Stimulated activated CD4-positive, alpha-beta T cell treated with anti-CD3 and anti-CD28 coated beads, Interleukin-2, amount 100 ng/mL, for 48 hours (primary cell): ENCODE measurements around the gene APOA4.

Experiments used
- DNase-seq, 2 donors: peaks; one replicate each; pipeline ENCODE4 v3.0.0-alpha.2; 2020

Gene APOA4

DNA sequence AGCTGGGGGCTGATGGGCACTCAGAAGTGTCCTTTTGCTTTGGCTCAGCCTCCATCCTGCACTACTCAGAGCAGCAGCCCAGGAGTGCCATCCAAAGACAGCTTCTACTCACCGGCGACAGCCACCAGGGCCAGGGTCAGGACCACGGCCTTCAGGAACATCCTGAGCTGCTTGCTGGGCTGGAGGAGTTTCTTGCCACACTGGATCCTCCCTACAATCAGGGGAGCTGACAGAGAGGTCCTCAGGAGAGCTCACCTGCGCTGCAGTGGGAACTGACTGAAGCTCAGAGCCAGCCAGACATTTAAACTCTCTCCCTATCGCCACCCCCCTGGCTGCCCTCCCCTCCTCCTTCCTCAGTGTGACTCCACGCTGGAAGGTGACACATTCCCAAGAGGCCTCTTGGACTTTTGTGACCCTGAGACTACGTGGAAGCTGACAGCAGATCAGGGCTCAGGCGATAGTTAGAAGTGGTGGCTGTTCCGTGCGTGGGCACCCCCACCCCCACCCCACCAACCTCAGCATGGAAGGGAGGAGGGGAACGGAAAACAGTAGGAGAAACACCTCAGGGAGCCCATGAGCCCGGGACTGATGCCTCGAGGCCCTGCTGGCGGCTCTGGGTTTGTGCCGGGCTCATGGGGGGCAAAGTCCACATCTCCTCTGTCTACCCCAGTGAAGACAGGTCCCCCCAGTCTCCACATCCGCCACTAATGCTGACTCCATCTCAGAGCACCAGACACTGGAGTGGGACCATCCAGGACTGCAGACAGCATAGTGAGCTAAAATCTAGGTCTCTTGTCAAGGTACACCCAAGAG is at the start of gene APOA4:
Gene APOA4 (minus strand): TSS at position 274 of the 813 bp plus-strand sequence. CDS start 113 bp downstream, at position 161.
- DNase-seq, result no peak

DNA sequence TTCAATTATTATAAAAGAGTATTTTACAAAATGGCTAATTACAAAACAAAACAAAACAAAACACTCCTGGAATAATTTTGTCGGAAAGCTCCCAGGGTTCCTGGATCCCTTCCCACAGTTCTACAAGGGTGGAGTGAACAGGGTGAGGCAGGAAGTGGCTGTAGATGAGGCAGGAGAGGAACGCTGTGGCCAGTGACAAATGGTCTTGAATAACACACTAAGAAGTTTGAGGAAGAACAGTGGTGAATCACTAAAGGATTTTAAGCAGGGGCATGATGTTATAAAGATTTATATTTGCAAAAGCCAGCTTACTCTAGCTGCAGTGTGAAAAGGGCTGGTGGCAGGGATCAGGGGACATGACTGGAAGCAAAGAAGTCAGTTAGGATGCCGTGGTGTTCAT is 48.1 kb upstream of the APOA4 start:
- no peak for DNase-seq

DNA sequence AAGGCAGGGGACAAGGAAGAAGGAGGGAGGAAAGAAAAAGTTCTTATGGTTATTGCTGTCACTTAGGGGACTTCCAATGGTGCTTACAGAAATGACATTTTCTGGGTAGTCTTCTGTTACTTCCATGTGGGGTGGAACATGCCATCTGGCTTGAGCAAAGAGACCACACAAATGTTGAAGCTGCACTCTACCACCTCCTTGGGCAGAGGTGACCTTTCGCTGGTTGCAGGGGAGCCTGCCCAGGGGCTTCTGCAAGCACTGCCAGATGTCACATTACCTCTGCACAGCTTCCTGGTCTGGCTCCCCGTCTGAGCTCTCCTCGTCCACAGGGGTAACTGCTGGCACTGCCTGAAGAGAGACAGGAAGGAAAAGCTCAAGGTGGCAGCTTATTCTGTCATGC is 47.0 kb upstream of the APOA4 start:
- no peak for DNase-seq

DNA sequence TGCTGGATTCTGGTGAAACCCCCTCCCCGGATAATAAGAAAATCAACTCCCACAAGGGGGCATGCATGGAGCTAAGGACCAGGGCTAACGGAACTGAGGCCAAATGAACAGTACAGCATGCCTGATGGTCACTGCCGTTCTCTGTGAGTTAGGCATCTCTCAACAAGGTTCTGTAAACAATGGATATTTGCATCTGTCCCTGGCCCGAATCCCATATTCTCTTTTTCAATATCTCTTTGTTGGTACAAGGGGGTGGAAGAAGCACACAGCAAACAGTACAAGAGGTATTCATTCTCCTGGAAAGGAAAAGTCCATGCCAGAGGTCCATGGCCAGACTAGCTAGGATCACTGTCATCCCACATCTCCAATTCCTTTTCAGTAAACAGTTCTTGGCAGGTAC is 46.5 kb upstream of the APOA4 start:
- no peak for DNase-seq

DNA sequence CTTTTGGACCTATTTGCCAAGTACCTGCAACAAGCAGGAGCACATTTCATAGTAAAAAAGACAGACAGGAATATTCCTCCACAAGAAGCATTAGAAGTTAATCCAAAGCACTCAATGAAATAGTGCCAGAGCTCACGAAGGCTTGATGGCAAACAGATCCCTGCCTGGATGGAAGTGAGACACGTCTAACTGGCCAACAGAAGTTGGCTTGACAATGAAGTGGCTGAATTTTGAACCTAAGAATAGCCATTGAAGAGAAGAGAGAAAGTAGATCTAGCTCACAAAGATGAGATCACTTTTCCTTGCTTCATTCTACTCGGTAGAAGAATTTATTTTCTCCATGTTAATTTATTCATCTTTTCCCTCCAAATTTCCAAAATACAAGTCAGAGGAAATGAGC is 45.0 kb upstream of the APOA4 start:
- no peak for DNase-seq

DNA sequence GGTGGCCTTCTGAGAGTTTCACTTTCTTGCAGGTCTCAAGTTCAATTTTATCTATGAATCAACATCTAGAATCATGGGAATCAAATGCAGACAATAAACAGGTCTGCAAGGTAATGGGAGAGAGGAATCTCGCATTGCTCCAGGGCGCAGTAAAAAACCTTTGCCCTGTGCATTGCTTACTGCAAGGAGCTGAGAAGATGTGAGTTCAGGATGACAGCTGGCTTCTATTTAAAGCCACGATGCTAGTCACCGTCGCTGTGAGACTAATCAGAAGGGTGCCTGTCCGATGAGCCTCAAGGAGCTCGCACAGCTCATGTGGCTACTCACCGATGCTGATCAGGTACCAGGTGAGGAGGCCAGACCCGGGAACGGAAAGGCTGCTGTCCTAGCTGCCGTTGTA is 44.5 kb upstream of the APOA4 start:
- DNase-seq, result no peak

DNA sequence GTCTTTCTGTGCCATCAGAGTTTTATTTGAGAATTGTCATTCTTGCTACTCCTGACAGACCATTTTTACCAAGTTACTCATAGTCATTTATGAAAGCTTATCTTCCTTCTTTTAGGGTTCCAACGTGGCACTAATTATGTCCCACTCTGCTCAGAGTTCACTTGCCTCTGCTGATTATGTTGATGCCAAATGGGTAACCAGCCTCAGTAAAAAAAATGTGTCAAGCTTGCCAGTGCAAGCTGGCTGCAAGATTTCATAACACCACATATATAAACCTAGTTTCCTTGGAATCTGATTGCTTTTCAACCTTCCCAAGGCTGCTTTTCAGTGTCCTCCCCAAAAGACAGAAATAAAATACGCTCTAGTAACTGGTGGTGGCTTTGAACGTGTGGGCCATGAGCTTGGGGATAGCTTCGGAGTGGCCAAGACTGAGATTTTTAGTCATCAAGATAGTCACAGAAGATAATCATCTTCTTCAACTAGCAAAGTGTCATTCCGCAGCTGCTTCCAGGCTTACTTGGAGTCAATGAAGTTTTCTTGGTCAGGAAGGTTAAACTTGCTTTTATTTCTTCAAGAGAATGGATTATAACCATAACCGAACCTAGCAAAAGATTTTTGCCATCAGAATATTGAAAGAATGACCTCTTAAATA is 43.8 kb upstream of the APOA4 start:
- DNase-seq, result no peak

DNA sequence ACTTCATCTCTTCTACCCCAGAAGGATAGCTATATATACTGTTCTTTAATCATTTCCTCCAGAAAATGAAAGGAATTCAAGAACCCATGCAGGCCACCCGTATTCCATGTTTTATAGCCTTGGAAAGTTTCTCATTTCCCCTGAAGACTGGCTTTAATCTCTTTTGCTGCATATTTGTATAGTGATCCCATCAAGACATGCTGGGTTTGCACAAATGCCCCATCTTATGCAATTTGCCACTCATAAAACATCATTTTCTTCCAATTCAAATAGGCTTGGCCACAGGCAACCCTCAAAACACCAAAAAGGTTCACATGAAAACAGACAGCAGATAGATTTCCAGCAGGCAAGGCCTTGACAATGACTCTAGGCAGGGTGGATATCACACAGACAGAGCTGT is 42.6 kb upstream of the APOA4 start:
- no peak for DNase-seq

DNA sequence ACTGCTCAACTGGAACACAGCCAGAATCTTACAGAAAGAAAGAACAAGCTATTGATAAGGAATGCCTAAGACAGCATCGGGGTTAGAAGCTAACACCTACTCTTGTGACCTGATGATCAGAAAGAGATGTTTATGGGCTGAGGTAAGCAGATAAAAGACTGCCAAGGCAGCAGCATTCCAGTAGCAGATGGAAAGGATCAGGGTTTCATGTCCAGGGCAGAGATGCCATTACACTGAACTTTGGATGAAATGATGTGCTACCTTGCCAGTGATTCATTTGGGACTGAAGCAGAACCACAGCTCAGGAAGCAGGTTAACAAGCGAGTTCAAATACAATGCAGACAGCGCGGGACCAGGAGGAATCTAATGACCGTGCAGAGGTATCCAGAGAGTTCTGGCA is 41.4 kb upstream of the APOA4 start:
- no peak for DNase-seq

DNA sequence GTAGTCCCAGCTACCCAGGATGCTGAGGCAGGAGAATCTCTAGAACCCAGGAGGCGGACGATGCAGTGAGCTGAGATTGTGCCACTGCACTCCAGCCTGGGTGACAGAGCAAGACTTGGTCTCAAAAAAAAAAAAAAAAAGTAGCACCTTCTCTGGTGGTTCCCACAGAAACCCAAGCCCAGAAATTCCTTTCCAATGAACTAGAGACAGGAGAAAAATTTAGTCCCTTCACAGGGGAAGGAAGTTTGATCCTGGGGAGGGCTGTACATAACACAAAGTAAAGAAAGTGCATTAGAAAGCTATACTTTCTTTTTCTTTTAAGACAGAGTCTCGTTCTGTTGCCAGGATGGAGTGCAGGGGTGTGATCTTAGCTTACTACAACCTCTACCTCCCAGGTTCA is 39.8 kb upstream of the APOA4 start:
- no peak for DNase-seq

DNA sequence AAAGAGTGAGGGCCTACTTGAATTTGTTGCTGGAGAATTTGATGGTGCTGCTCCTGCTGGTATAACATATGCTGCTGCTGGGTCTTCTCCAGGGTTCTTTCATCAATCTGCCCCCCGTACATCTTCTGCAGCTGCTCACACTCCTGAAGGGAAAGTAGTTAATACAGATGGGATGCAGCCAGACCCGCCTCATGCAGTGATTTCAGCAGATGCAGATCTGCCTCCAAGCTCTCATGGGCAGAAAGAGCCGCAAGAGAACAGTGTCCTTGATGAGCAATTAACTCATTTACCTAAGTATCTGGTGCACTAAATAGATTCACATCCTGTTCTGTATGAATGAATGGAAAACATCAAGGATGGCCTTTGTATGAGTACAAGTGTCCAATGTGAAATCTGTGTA is 39.1 kb upstream of the APOA4 start:
- no peak for DNase-seq

DNA sequence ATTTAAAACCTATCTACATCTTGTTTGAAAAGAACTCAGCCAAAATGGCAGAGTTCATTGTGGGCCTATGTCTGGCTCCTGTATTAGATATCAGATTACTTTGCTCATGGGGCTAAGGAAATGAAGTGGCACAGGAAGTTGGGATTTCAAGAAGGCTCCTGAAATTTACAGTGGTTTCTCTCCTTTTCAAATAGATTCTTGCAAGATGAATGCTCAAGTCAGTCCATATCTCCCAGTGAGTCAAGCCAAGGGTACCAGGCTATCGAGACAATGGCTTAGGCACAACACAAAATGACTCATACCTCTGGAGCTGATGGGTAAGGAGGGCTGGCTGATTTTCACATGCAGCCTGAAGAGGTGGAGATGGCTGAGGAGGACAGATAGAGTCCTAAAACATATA is 38.4 kb upstream of the APOA4 start:
- no peak for DNase-seq

DNA sequence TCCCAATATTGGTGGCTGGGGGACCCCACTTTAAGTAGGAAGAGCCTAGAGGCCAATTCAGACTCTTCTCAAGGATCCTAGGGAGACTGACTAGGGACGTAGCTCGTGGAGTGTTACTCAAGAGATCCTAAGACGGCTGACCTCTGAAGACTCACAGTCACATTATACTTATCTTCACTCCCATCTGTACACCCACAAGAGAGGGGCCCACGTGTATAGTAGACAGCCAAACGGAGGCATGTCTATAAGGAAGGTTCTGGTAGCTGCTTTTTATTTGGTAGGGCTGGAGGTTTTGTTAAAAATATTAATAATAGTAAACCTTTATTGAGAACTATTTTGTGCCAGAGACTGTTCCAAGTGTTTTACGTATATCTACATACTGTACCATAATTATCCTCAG is 37.2 kb upstream of the APOA4 start:
- no peak for DNase-seq

DNA sequence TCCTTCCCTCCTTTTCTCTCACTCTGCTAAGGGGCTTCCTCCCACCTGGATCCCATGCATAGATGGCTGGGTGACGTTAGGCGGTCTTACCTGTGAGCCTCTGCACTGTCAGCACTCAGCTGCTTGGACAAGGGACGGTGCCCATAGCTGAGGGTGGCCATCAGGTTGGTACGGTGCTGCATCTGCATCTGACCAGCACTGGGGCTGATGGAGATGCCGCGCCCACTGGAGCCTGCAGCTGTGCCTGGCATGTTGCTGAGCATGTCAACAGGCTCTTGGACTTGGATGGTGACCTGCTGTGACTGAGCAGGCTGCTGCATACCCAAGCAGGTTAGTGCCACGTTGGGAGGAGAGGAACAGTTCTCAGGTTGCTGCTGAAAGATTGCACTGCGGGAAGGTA is 36.1 kb upstream of the APOA4 start:
- no peak for DNase-seq

DNA sequence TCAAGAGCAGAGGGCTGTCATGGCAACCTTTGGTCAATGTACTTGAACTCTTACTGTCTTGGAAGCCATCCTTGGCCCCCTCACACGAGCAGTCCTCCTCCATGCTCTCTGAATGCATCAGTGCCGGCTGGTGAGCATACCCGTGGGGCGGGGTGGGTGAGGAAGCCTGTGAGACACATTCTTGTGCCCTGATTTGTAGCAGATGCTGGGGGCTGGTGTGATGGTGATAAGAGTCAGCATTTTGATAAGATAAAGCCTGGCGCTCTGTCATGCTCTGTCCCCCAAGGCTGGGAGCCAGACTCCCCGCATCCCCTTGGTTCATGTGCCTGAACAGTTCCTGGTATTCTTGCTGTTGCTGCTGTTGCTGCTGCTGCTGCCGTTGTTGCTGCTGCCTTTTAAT is 34.8 kb upstream of the APOA4 start:
- no peak for DNase-seq

DNA sequence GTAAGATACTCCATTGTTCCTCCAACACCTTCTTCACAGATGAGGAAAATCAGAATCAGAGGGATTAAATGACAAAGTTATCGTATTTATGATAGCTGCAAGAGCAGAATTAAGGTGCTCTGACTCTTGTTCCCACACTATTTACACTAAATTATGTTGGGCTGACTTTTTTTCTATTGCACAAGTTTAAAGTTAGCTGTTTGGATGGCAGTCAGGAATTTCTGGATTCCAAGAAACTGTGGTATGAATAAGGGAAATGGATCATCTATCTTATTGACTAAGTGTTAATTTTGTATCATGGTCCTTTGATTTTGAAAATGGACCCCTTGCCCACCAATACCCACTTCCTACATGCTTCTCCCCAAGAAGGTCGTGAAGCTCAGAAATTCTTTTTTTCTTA is 34.2 kb upstream of the APOA4 start:
- no peak for DNase-seq

DNA sequence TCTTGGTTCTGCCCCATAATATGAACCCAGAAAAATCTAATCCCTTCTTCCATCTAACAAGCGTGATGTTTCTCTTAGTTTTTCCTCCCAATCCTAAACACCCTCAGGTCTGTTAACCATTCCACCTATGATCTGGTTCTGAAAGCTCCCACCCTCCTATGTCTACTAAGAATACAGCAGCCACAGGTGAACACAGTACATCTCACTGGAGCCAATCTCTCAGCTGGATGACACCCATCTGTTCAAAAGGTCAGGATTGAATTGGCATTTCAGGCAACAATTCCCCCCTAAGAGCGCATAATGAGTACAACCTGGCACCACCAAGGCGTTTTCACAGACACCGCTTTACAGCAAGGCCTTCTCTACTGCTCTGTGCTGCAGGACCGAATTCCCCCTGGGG is 33.3 kb upstream of the APOA4 start:
- no peak for DNase-seq

DNA sequence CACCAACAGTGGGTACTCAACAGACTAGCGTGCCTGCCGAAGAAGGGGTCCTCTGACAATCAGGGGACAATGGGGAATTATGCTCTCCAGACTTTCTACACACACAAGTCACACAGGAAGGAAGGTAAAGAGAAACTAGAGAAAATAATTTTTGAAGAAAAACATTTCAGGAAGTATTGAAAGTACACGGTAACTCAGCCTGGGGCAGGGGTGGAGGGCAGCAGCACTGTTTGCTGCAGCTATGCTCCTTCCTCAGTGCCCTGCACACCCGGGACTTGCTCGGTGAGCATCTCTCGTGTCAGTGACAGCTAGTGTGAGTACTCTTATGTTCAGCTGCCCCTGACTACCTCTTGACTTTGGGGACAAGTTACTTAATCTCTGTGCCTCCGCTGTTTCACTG is 32.3 kb upstream of the APOA4 start:
- no peak for DNase-seq

DNA sequence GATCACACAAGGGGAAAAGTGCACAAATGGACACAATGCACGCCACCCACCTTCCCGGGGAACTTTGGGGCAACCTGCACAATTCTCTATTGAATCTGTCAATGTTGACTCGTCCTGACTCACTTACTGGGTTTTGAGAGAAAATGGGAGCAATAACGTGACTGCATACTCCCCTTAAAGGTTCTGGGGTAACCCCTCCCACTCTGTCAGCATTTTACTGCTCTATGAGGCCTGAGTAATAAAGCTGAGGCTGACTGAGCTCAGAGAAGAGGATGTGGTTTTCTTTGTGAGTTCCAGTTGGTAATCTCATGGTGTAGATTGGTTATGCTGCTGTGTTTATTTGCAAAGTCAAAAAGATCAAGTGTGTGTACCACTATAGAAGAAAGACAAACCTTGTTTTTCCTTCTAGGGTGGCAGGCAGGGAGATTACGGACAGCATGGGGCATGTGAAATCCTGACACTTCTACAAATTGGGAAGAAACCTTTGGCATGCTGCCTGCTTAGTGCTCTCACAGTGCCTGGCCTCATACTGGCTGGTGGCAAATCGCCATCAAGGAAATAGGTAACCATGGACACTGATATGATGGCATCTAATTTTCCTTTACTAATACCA is 30.5 kb upstream of the APOA4 start:
- DNase-seq, result peak; percentile 31 to 45

DNA sequence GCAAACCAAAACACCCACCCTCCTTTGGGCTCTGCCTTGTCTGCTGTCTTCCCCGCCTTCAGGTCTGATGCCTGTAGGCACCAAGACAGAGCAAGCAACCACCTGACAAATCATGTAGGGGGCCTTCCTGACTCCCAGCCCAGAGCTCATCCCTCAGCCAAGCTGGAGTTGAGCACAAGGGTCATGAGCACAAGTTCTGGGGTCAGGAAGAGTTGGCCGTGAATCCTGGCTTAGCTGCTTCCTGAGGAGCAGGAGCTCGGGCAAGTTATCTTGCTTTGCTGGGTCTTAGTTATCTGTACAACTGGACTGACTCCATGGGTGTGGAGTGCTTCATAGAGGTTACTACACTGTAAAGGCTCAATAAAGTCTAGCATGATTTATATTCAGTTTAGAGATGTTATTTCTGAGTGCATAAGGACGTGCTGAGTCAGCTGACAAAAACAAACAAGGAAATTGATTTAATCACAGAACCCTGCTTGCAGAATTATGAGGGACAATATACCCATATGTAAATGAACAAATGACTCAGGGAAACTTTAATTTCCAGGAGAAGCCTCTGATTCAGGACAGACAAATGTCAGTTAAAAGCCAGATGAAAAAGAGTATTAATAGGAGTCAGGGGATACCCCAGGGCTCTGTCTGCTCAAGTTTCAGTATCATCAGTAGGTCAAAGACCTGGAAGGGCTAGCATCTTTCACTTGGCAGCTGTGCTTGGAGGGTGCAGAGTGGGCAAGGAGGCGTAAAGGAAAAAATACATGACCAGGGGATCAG is 29.3 kb upstream of the APOA4 start:
- DNase-seq, result no peak

DNA sequence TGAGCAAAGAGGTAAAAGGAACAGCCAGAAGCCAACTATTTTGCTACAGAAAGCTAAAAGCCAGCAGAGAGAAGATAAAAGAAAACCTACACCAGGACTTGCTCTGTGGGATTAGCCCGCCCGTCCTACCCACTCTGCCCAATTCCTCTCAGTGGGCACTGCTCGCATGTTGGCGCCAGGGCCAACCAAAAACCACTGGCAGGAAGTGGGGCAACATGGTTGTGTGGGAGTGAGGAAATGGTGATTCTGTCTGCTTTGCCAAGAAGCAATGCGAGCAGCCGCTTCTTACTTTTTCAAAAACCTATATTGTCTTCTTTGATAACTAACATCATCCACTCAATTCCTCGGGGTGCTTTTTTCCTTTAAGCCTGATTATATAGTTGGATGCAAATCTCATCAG is 28.5 kb upstream of the APOA4 start:
- DNase-seq, result peak in 1 of 2 donors; percentile 43

DNA sequence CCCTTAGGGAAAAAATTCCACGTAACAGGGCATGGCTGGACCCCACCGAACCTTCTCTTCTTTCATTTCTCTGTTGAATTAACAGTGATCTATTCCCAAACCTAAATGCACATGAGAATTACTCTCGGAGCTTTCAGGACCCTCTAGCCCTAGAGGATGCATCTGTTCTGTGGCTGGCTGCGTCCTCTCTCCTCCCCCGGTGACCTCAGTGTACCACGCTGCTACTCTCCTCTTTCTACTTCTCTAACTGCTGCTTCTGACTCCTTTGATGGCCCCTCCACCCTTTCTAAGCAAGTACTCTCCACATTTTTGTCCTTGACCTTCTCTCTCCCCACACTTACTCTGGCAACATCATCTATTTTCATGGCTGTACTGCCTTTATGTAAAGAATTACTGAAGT is 26.4 kb upstream of the APOA4 start:
- no peak for DNase-seq

DNA sequence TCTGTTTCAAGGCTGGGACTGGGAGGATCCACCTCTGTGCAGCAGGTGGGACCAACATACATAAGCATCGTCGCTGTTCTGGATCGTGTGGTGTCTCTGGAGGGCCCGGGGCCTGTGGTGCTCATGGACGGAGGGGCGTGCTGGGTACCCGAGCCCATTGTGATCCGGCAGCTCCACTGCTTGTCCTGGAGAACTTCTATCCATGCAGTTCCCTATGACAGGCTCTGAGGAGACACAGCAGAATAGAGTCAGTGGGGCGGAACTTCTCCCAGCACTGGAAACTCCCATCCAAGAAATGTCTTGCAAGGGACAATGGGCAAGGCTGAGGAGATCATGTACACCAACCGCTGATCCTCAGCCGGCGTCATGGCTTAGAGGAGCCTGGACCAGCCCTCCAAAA is 26.0 kb upstream of the APOA4 start:
- no peak for DNase-seq

DNA sequence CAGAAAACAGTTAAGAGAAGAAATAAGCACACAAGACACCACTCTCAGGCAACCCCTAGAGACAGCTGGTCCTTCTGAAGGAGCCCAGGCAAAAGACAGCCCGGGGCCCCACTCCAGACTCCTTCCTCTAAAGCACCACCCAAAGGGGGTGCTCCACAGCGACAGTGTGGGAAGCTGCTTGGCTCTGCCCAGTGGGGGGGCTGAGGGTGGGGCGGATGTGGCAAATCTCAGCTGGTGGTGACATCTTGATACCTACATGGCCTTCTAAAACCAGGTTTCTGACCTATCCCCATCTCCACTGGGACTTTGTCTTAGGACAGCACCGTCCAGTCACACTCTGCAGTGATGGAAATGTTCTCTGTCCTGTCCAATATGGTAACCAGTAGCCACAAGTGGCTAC is 24.5 kb upstream of the APOA4 start:
- no peak for DNase-seq
